SU-DHL-6 (cell line): ENCODE results near the gene IFNGR1.

Experiments used
- CTCF ChIP-seq: fragments of 200-600 bp; sonication (generic); IDR thresholded peaks from one replicate; pipeline ENCODE4 v1.5.1; 2017; ENCODE audit warnings: antibody characterized with exemption, mild to moderate bottlenecking, low read length, moderate library complexity; ENCODE audit not compliant: insufficient read depth, poor library complexity, severe bottlenecking
- EZH2phosphoT487 ChIP-seq: fragments of 200-600 bp; sonication (generic), shearing (Covaris generic); conservative IDR thresholded peaks from 2 replicates; pipeline ENCODE4 v1.6.1; 2018; ENCODE audit warnings: mild to moderate bottlenecking, antibody characterized with exemption, low read length, moderate library complexity, mixed read lengths

- TF ChIP-seq CTCF (no peak), EZH2phosphoT487 (no peak)
Observed at GRCh38 chr6:137214931-137215330, 4.3 kb downstream of the IFNGR1 start.
